NT2/D1 (cell line): ENCODE results near the gene SLC12A8.

ENCODE experiments used
- DNase-seq: peaks from one replicate; pipeline ENCODE4 v3.0.0-alpha.2; 2011; ENCODE audit warnings: low read depth, low spot score
- H3K27me3 ChIP-seq: 2 replicates; pipeline ENCODE4 v1.6.0; 2011; ENCODE audit warnings: mild to moderate bottlenecking; ENCODE audit not compliant: insufficient read length, insufficient read depth
- H3K36me3 ChIP-seq: 2 replicates; pipeline ENCODE4 v1.6.1; 2011; ENCODE audit warnings: mild to moderate bottlenecking, low read length, mixed read lengths; ENCODE audit not compliant: insufficient read depth, insufficient read length
- H3K4me1 ChIP-seq: 2 replicates; pipeline ENCODE4 v1.5.1; 2011; ENCODE audit not compliant: insufficient read depth, insufficient read length
- H3K4me3 ChIP-seq: 2 replicates; pipeline ENCODE4 v1.5.1; 2011; ENCODE audit warnings: low read depth; ENCODE audit not compliant: insufficient read length
- H3K9ac ChIP-seq: 2 replicates; pipeline ENCODE4 v1.6.0; 2011; ENCODE audit warnings: low read depth; ENCODE audit not compliant: insufficient read length
- H3K9me3 ChIP-seq: 2 replicates; pipeline ENCODE4 v1.5.1; 2011; ENCODE audit warnings: mild to moderate bottlenecking, low read length; ENCODE audit not compliant: insufficient read depth
- SUZ12 ChIP-seq: IDR thresholded peaks from 2 replicates; pipeline ENCODE4 v1.6.1; 2011; ENCODE audit not compliant: insufficient read length, insufficient read depth; ENCODE audit errors: extremely low read depth
- YY1 ChIP-seq: IDR thresholded peaks from 2 replicates; pipeline ENCODE4 v1.6.1; 2011; ENCODE audit not compliant: insufficient read length, insufficient read depth
- ZNF274 ChIP-seq: IDR thresholded peaks from 2 replicates; pipeline ENCODE4 v1.6.1; 2011; ENCODE audit warnings: mild to moderate bottlenecking, low read depth, low read length

SLC12A8 gene

DNA sequence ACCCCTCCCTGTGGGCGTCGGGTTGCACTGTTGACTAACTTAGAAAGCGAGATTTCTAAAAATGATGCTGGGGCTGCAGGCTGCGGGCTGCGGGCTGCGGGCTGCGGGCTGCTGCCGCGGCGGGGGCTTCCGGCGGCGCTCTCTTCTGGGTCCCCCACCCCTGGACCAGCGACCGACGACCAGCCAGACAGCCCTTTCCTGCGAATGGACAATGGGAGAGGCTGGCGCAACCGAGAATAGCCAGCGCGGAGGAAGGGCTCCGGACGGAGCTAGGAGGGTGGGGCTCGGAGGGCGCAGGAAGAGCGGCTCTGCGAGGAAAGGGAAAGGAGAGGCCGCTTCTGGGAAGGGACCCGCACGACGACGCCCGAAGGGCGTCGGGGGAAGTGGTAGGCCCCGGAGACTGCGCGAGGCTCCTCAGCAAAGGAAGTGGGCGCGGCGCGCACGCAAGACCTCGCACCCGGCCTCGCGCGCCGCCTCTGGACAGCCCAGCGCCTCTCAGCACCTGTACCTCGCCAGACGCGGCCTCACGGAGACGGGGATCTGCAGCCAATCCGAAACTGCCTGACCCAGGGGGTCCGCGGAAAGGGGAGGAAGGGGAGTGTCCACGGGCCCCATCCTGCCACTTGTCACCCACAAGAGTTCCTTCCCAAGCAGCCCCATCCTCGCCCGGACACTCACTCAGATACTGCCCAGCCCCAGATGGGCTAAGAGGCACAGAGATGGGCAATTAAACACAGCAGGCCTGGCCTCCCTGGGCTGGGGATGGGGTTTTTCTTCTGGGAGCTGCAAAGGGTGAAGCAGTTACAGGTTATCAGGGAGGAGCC is 70.7 kb downstream of the SLC12A8 start:
- Histone ChIP-seq H3K27me3 (no peaks in the 10 kb centered on the region), H3K4me1 (peaks cover 24% of the 10 kb centered on the region), H3K36me3 (no peaks in the 10 kb centered on the region), H3K9ac (peak overlapping the region; percentile 72), H3K9me3 (no peaks in the 10 kb centered on the region), H3K4me3 (peak overlapping the region; percentile 41)
- TF ChIP-seq YY1 (no peak), SUZ12 (no peak), ZNF274 (no peak)
- DNase-seq: no peak

DNA sequence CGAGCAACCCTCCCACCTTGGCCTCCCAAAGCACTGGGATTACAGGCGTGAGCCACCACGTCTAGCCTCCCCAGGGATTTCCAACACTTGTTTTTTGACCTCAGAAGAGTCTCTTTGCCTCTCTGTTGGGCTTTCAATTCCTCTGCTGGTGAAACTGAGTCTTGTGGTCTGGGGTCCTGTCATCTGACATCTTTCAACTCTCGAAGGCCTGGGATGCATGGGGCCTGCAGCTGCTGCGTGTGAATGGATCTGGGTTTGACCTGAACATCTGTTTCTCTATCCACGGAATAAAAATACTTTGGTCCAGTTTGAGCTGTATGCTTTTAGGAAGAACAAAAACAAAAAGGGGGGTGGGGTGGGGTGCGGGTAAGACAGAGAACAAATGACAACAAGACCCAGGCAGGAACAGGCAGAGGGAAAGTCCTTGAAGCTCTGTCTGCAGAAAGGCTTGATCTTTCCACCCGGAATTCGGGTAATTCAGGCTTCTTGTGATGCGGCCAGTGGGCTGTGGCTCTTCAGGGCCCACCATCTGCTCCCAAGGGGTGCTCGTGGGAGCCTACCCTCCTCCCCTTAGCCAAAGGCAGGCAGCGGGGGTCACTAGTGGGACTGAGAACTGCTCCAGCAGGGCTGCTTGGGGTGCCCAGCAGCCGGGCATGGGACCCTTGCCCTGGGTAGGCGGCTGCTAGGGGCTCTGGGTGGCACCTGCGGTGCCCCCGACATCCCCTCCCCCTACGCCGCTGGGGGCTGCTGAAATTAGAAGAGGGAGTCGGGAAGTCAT is 71.5 kb downstream of the SLC12A8 start:
- TF ChIP-seq ZNF274 (no peak), YY1 (no peak), SUZ12 (no peak)
- no peak for DNase-seq
- Histone ChIP-seq H3K9me3 (no peaks in the 10 kb centered on the region), H3K9ac (peak overlapping the region; percentile 72), H3K4me1 (peaks cover 24% of the 10 kb centered on the region), H3K4me3 (peak overlapping the region; percentile 41), H3K27me3 (no peaks in the 10 kb centered on the region), H3K36me3 (no peaks in the 10 kb centered on the region)

DNA sequence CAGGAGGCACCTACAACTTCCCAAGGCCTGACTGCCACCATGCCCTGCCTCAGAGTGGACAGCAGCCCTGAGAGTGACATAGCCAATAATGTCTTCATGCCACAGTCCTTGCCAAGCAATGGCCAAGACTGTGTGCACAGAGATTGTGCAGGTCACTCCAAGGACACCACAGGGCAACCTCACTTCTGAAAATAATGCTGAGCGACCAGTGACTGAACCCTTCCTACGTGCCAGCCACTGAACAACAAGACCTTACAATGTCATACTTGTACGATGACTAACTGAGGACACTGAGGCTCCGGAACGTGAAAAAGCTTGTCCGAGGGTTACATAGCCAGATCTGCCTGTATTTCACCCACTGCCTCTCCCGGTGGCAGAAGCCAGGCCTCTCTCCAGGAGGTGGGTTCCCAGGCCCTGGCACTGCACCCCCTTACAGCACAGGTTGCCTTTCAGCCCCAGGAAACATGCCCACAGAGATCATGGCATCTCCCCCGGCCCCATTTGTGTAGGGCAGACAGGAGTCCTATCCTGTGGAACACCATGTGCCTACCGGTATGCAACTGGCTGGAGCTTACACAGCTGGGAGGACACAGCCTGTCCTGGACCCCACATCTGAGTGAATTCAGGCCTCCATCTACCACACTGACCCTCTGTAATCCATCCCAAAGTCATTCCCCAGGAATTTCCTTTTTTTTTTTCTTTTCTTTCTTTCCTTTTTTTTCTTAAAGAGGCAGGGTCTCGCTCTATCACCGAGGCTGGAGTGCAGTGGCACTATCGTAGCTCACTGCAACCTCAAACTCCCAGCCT is 72.3 kb downstream of the SLC12A8 start:
- TF ChIP-seq SUZ12 (no peak), ZNF274 (no peak), YY1 (no peak)
- peaks cover 1% of the 10 kb centered on the region for H3K36me3 ChIP-seq
- no peaks in the 10 kb centered on the region for H3K27me3 ChIP-seq
- peak overlapping the region; percentile 11 for H3K9ac ChIP-seq
- H3K9me3 ChIP-seq: no peaks in the 10 kb centered on the region
- DNase-seq: no peak
- no peak overlapping the region for H3K4me3 ChIP-seq
- H3K4me1 ChIP-seq: peaks cover 24% of the 10 kb centered on the region

DNA sequence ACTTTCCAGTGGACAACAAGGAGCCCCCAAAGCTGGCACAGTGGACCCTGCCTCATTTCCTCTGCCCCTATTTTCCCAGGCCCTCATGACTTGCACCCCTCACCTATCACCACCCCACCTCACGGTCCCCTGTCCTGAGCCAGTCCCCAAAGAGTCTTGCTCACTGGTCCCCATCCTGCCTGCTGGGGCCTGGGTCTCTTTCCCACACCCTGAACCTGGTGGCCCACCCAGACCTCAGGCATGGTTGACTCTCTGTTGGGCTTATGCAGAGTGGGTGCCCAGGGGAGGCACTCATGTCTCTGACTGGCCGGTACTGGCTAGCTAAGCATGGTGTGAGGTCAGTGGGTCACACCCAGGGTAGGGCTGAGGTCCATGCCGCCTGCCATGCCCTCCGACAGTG is 73.2 kb downstream of the SLC12A8 start:
- DNase-seq: no peak
- Histone ChIP-seq H3K27me3 (no peaks in the 10 kb centered on the region), H3K4me1 (peaks cover 19% of the 10 kb centered on the region), H3K36me3 (peaks cover 9% of the 10 kb centered on the region), H3K9ac (no peak overlapping the region), H3K4me3 (no peak overlapping the region), H3K9me3 (no peaks in the 10 kb centered on the region)
- no peak for TF ChIP-seq SUZ12
- no peak for TF ChIP-seq YY1
- TF ChIP-seq ZNF274: no peak

DNA sequence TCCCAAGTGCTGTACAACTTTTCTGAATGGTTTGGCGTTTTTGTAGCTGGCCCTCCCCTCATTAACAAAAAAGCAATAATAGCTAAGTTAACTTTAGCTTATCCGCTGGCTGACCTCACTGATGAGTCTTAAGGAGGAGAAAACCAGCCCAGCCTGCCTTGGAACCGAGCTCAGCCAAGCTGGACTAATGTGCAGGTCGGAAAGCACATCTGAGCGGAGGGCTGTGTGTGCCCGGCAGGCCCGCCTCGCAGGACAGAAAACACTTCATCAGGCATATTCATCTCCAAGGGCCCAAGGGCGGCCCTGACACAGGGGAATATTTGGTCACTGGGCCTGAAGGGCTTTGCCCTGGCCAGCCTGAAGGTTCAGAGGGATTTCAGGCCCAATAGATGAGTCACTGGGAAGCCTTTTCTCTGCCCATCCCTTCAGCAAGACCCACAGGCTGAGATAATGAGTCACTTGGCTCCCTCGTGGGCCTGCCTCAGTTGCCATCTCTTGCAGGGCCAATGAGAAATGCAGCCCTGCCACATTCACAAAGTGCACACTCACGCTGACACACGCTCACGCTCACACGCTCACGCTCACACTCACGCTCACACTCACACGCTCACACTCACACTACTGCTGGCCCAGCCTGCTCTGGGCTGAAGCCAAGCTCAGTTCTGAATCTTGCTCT is 75.1 kb downstream of the SLC12A8 start:
- Histone ChIP-seq H3K4me1 (peaks cover 15% of the 10 kb centered on the region), H3K9ac (no peak overlapping the region), H3K36me3 (peaks cover 10% of the 10 kb centered on the region), H3K9me3 (no peaks in the 10 kb centered on the region), H3K4me3 (no peak overlapping the region), H3K27me3 (no peaks in the 10 kb centered on the region)
- DNase-seq: no peak
- TF ChIP-seq SUZ12 (no peak), YY1 (no peak), ZNF274 (no peak)

DNA sequence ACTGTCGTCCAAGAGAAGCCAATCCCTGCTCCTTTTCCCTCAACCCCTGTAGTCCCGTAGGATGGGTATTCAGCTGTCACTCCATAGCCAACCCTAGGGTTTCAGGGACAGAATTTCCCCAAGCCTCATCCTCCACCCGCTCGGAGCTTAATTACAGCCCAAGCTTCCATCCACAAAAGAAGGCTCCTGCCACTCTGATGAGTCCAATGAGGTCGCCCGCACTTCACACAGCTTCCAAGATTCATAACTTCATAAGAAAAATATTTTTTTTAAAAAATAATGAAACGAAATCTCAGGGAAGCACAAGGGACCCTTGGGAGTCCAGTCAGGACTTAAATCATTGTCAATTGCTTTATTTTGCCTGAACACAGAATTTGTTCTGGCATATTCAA is 75.6 kb downstream of the SLC12A8 start:
- Histone ChIP-seq H3K27me3 (no peaks in the 10 kb centered on the region), H3K9me3 (no peaks in the 10 kb centered on the region), H3K36me3 (peaks cover 10% of the 10 kb centered on the region), H3K4me3 (no peak overlapping the region), H3K4me1 (peaks cover 11% of the 10 kb centered on the region), H3K9ac (no peak overlapping the region)
- no peak for TF ChIP-seq SUZ12
- TF ChIP-seq ZNF274: no peak
- no peak for TF ChIP-seq YY1
- DNase-seq: no peak

DNA sequence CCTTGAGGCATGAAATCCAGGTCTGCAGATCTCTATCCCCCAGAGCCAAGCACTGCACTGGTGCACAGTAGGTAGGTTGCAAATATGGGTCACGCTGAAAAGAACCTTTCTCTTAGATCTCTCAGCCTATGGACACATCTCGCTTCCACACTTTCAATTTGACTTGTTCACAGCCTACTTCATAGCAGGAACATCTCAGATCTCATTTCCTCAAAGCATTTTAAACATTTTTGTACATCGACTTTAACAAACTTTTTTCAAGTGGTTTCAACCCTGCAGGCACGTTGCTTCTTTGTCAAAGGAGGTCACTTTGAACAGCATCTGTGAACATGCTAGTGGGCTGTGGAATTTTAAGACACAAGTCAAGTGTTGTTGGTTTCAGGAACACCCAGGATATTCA is 76.0 kb downstream of the SLC12A8 start:
- H3K9me3 ChIP-seq: no peaks in the 10 kb centered on the region
- no peak overlapping the region for H3K9ac ChIP-seq
- TF ChIP-seq SUZ12 (no peak), YY1 (no peak), ZNF274 (no peak)
- no peak for DNase-seq
- H3K4me1 ChIP-seq: peaks cover 10% of the 10 kb centered on the region
- no peak overlapping the region for H3K4me3 ChIP-seq
- H3K27me3 ChIP-seq: no peaks in the 10 kb centered on the region
- H3K36me3 ChIP-seq: peaks cover 10% of the 10 kb centered on the region
